Measurements from ENCODE around the gene JUND. TPM values are rescaled to one million over a fixed set of nuclear protein-coding genes. Genes with fewer than 3 reads are reported as not detected.

The JUND gene
- polyA plus RNA-seq, 1 of the 3 experiments (the other 2 are of a cell fraction), result 115 TPM

DNA sequence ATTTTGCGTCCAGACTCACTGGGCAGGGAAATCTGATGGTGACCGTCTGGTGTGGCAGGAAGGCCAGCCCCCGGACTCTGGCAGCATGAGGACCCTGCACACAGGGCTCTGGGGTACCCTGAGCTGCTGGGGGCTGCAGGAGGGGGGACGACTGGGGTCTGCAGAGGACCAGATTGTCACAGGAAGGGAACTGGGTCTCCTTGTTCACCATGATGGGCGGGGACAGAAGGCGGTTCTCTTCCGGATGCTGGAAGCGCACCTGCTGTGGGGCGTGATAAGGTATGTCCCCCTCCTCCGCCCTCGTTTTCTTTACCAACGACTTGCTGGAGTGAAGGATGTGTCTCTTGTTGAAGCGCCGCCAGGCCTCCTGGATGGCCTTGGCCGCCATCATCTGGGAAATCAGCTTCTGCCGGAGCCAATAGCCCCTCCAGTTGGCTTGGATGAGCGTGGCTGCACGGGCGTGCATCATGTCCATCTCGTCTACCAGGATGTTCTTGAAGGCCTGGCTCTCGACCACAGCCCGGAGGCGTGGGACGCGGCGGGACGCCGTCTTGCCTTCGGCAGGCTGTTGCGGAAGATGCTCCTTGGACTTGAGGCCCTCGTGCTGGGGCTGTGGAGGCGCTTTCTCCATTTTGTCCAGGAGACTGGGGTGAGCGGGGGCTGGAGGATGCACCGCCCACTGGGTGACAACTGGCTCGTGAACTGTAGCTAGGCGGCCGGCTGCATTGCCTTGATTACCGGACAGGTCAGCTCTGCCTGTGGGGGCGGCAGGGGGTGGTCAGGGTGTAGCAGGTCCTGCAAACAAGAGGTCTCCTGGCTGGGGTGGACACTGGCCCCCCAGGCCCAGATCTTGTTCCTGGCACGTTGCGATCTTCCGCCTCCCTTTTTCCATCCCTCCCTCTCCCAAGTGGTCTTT, 14.4 kb downstream of the JUND start:
- peaks cover 21% of the 10 kb centered on the region; the same call in 1 of the 2 replicates for H4K20me1 ChIP-seq (ENCODE audit: insufficient read depth)
- ChIA-PET POLR2A (no interaction called here), CTCF (interaction anchor here (1.0 to 6.2 kb wide), 2 partner anchors 12 to 14 kb away, joined by 3 to 56 read pairs; a partner anchor contains a TSS)
- no peaks in the 10 kb centered on the region for H3K27me3 ChIP-seq (ENCODE audit: insufficient read depth)
- no peaks in the 10 kb centered on the region for H3K79me2 ChIP-seq (ENCODE audit: insufficient read depth)
- no peaks in the 10 kb centered on the region for H3K9me3 ChIP-seq
- no peak overlapping the region for H3K27ac ChIP-seq (ENCODE audit: low read depth in 2 of 2, low read length in 1 of 2)
- peaks cover 6 to 26% of the 10 kb centered on the region in 2 experiments for H3K36me3 ChIP-seq (replicated peaks in 1 of 2; ENCODE audit: control insufficient read depth in 1 of 2, insufficient read depth in 2 of 2, low read length in 1 of 2)
- H3K9ac ChIP-seq, result no peak overlapping the region
- H3F3A ChIP-seq (replicated peaks; ENCODE audit: insufficient read depth), result peaks cover 6% of the 10 kb centered on the region
- no peaks in the 10 kb centered on the region for H3K4me1 ChIP-seq (ENCODE audit: control insufficient read depth in 1 of 2, insufficient read depth in 2 of 2, low read depth in 1 of 2, low read length in 1 of 2)
- H3K4me3 ChIP-seq (ENCODE audit: low read depth in 2 of 2, low read length in 1 of 2), result no peak overlapping the region
- no peak overlapping the region for H2AFZ ChIP-seq (ENCODE audit: low read depth)
- H3K4me2 ChIP-seq, result no peak overlapping the region
- DNase-seq, result no peak
- TF ChIP-seq, protein P1, sequence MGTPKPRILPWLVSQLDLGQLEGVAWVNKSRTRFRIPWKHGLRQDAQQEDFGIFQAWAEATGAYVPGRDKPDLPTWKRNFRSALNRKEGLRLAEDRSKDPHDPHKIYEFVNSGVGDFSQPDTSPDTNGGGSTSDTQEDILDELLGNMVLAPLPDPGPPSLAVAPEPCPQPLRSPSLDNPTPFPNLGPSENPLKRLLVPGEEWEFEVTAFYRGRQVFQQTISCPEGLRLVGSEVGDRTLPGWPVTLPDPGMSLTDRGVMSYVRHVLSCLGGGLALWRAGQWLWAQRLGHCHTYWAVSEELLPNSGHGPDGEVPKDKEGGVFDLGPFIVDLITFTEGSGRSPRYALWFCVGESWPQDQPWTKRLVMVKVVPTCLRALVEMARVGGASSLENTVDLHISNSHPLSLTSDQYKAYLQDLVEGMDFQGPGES (IDR thresholded peaks at IDR 0.05; ENCODE audit: low read depth, low read length), result no peak
- no peak for TF ChIP-seq EZH2phosphoT487 (IDR thresholded peaks at IDR 0.05; ENCODE audit: borderline replicate concordance, low read depth)
- no peak for TF ChIP-seq RAD21 (IDR thresholded peaks at IDR 0.05; ENCODE audit: low read length)
- no peak for TF ChIP-seq GABPA (IDR thresholded peaks at IDR 0.05; ENCODE audit: low read depth)
- TF ChIP-seq TAF1 (IDR thresholded peaks at IDR 0.05; ENCODE audit: borderline replicate concordance, low read depth, low read length), result no peak
- TF ChIP-seq, protein P2, sequence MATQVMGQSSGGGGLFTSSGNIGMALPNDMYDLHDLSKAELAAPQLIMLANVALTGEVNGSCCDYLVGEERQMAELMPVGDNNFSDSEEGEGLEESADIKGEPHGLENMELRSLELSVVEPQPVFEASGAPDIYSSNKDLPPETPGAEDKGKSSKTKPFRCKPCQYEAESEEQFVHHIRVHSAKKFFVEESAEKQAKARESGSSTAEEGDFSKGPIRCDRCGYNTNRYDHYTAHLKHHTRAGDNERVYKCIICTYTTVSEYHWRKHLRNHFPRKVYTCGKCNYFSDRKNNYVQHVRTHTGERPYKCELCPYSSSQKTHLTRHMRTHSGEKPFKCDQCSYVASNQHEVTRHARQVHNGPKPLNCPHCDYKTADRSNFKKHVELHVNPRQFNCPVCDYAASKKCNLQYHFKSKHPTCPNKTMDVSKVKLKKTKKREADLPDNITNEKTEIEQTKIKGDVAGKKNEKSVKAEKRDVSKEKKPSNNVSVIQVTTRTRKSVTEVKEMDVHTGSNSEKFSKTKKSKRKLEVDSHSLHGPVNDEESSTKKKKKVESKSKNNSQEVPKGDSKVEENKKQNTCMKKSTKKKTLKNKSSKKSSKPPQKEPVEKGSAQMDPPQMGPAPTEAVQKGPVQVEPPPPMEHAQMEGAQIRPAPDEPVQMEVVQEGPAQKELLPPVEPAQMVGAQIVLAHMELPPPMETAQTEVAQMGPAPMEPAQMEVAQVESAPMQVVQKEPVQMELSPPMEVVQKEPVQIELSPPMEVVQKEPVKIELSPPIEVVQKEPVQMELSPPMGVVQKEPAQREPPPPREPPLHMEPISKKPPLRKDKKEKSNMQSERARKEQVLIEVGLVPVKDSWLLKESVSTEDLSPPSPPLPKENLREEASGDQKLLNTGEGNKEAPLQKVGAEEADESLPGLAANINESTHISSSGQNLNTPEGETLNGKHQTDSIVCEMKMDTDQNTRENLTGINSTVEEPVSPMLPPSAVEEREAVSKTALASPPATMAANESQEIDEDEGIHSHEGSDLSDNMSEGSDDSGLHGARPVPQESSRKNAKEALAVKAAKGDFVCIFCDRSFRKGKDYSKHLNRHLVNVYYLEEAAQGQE (IDR thresholded peaks at IDR 0.05; ENCODE audit: low read depth, low read length), result no peak
- TF ChIP-seq SMC3 (IDR thresholded peaks at IDR 0.05; ENCODE audit: low read depth, low read length), result no peak
- TF ChIP-seq RFX5 (IDR thresholded peaks at IDR 0.05; ENCODE audit: low read length), result no peak
- no peak for TF ChIP-seq GATA2 (CRISPR knock-in tag; IDR thresholded peaks at IDR 0.05)
- TF ChIP-seq NRF1 (IDR thresholded peaks at IDR 0.05; ENCODE audit: low read depth, low read length), result no peak
- TF ChIP-seq TEAD4 (IDR thresholded peaks at IDR 0.05; ENCODE audit: borderline replicate concordance, insufficient read depth), result no peak
- TF ChIP-seq, protein P3, sequence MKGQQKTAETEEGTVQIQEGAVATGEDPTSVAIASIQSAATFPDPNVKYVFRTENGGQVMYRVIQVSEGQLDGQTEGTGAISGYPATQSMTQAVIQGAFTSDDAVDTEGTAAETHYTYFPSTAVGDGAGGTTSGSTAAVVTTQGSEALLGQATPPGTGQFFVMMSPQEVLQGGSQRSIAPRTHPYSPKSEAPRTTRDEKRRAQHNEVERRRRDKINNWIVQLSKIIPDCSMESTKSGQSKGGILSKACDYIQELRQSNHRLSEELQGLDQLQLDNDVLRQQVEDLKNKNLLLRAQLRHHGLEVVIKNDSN (IDR thresholded peaks at IDR 0.05; ENCODE audit: borderline replicate concordance, low read depth), result no peak
- TF ChIP-seq NFIC (IDR thresholded peaks at IDR 0.05; ENCODE audit: borderline replicate concordance), result no peak
- no peak for TF ChIP-seq EP300 (IDR thresholded peaks at IDR 0.05; ENCODE audit: borderline replicate concordance in 1 of 2, low read depth in 1 of 2, low read length in 1 of 2)
- TF ChIP-seq MXI1 (IDR thresholded peaks at IDR 0.05; ENCODE audit: low read depth, low read length), result no peak
- TF ChIP-seq, protein P4, sequence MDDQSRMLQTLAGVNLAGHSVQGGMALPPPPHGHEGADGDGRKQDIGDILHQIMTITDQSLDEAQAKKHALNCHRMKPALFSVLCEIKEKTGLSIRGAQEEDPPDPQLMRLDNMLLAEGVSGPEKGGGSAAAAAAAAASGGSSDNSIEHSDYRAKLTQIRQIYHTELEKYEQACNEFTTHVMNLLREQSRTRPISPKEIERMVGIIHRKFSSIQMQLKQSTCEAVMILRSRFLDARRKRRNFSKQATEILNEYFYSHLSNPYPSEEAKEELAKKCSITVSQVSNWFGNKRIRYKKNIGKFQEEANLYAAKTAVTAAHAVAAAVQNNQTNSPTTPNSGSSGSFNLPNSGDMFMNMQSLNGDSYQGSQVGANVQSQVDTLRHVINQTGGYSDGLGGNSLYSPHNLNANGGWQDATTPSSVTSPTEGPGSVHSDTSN (IDR thresholded peaks at IDR 0.05), result no peak
- TF ChIP-seq, protein P5, sequence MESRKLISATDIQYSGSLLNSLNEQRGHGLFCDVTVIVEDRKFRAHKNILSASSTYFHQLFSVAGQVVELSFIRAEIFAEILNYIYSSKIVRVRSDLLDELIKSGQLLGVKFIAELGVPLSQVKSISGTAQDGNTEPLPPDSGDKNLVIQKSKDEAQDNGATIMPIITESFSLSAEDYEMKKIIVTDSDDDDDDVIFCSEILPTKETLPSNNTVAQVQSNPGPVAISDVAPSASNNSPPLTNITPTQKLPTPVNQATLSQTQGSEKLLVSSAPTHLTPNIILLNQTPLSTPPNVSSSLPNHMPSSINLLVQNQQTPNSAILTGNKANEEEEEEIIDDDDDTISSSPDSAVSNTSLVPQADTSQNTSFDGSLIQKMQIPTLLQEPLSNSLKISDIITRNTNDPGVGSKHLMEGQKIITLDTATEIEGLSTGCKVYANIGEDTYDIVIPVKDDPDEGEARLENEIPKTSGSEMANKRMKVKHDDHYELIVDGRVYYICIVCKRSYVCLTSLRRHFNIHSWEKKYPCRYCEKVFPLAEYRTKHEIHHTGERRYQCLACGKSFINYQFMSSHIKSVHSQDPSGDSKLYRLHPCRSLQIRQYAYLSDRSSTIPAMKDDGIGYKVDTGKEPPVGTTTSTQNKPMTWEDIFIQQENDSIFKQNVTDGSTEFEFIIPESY (IDR thresholded peaks at IDR 0.05; ENCODE audit: borderline replicate concordance, low read depth), result no peak
- no peak for TF ChIP-seq FOSL2 (IDR thresholded peaks at IDR 0.05; ENCODE audit: borderline replicate concordance, low read depth)
- TF ChIP-seq CHD2 (IDR thresholded peaks at IDR 0.05; ENCODE audit: low read length, partially characterized antibody), result no peak
- WGBS (ENCODE audit: low lambda C conversion rate), result 92% methylated on average over 33 of the region's 42 CpGs
- H3K9me2 ChIP-seq, result no peaks in the 10 kb centered on the region
